Measurements from ENCODE around the gene BRWD1.

The BRWD1 gene

DNA sequence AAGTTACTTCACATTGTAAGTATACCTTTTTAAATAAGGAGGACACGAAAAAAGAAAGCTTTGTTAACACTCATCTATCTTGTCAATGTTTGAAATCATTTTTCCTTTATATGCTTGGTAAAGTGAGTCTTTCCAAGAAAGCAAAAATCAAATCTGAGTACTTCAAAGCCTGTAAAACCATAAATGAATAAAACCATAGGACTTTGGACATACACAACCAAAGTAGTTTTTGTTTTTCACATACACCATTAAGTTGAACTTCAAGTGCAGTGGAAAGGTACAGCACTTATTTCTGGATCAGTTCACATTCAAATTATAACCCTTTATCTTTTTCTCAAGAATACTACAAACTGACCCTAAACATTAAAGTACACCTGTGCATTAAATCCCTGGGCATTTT lies 120.1 kb downstream of the BRWD1 start:
- Histone ChIP-seq H3K4me1 (ENCODE audit: low read depth, poor library complexity, severe bottlenecking) (peaks cover 4% of the 10 kb centered on the region), H3K4me3 (IDR thresholded peaks at IDR 0.05; ENCODE audit: insufficient read depth, low read depth, low read length) (no peak overlapping the region), H2AFZ (ENCODE audit: low read depth) (no peak overlapping the region), H3K4me2 (no peak overlapping the region), H3K27me3 (ENCODE audit: insufficient read depth, low read depth) (no peaks in the 10 kb centered on the region), H3K79me2 (ENCODE audit: insufficient read depth, low read depth) (no peaks in the 10 kb centered on the region), H3K36me3 (ENCODE audit: insufficient read depth) (no peaks in the 10 kb centered on the region), H3K9ac (no peak overlapping the region), H3K27ac (no peak overlapping the region), H4K20me1 (ENCODE audit: insufficient read depth) (no peaks in the 10 kb centered on the region)
- TF ChIP-seq, protein P1, sequence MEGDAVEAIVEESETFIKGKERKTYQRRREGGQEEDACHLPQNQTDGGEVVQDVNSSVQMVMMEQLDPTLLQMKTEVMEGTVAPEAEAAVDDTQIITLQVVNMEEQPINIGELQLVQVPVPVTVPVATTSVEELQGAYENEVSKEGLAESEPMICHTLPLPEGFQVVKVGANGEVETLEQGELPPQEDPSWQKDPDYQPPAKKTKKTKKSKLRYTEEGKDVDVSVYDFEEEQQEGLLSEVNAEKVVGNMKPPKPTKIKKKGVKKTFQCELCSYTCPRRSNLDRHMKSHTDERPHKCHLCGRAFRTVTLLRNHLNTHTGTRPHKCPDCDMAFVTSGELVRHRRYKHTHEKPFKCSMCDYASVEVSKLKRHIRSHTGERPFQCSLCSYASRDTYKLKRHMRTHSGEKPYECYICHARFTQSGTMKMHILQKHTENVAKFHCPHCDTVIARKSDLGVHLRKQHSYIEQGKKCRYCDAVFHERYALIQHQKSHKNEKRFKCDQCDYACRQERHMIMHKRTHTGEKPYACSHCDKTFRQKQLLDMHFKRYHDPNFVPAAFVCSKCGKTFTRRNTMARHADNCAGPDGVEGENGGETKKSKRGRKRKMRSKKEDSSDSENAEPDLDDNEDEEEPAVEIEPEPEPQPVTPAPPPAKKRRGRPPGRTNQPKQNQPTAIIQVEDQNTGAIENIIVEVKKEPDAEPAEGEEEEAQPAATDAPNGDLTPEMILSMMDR (conservative IDR thresholded peaks at IDR 0.05; ENCODE audit: low read depth, low read length) = no peak

DNA sequence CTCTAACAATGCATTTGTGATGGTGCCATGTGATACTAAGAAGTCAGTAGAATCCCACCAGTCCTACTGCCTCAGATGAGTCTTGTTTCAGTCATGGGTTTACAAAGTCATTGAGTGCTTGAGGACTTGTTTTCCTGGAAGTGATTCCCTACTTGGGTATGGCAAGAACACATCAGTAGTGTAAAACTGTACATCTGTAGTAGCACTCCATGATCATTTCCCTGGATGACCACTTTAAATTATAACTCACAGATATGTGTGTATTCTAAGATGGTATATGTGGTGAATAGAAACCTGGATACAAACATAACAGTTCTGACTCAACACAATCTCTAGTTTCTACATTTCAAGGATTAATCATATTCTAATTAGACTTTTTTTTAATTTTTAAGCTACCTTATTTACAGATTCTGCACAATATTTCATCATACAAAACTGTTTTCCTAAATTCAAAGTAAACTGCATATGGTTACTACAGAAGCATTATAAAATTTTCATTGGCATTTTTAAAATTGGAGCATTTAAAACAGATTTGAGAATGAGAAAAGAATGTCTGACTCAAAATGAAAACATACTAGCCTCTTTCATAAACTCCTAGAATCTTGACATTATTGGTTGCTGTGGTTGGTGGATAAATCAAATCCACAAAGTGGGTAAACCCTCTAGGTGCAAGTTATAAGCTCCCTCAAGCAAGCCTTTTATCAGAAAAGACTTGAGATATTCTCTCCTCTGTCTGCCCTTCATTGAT lies 123.4 kb downstream of the BRWD1 start:
- Histone ChIP-seq H3K79me2 (ENCODE audit: insufficient read depth, low read depth) (no peaks in the 10 kb centered on the region), H4K20me1 (ENCODE audit: insufficient read depth) (no peaks in the 10 kb centered on the region), H3K4me1 (ENCODE audit: low read depth, poor library complexity, severe bottlenecking) (peaks cover 19% of the 10 kb centered on the region), H2AFZ (ENCODE audit: low read depth) (no peak overlapping the region), H3K27me3 (ENCODE audit: insufficient read depth, low read depth) (no peaks in the 10 kb centered on the region), H3K27ac (no peak overlapping the region), H3K4me3 (IDR thresholded peaks at IDR 0.05; ENCODE audit: insufficient read depth, low read depth, low read length) (no peak overlapping the region), H3K4me2 (no peak overlapping the region), H3K36me3 (ENCODE audit: insufficient read depth) (no peaks in the 10 kb centered on the region), H3K9ac (no peak overlapping the region)
- TF ChIP-seq, protein P1 (conservative IDR thresholded peaks at IDR 0.05; ENCODE audit: low read depth, low read length) = no peak

DNA sequence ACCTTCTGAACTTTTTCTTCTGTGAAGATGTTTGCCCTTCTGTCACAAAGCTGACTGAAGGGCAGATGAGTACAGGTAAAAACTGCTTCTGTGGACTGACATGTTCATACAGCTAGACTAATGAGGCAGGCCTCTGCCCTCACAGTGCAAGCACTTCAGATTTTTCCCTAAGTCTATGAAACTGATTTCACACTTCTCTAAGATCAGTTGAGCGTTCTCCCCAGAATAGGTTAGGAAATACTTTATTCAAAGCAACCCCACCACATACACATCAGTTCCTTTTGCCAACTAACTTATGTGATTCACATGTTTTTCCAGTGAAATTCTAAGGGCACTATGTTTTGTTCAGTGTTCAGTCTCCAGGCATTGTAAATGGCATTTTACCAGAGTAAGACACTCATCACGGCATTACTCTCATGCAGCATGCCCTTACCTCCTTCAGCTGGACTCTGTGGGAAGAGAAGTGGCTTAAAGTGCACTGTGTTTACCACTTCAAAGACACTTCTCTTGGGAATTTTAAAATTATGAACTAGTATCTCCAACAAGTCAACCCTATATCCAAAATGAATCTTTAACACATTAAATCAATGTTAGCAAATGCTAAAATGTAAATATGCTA lies 124.8 kb downstream of the BRWD1 start:
- TF ChIP-seq, protein P1 (conservative IDR thresholded peaks at IDR 0.05; ENCODE audit: low read depth, low read length) = no peak
- Histone ChIP-seq H4K20me1 (ENCODE audit: insufficient read depth) (no peaks in the 10 kb centered on the region), H3K79me2 (ENCODE audit: insufficient read depth, low read depth) (no peaks in the 10 kb centered on the region), H3K36me3 (ENCODE audit: insufficient read depth) (no peaks in the 10 kb centered on the region), H3K4me1 (ENCODE audit: low read depth, poor library complexity, severe bottlenecking) (peaks cover 25% of the 10 kb centered on the region), H3K27ac (no peak overlapping the region), H2AFZ (ENCODE audit: low read depth) (no peak overlapping the region), H3K4me3 (IDR thresholded peaks at IDR 0.05; ENCODE audit: insufficient read depth, low read depth, low read length) (no peak overlapping the region), H3K9ac (no peak overlapping the region), H3K27me3 (ENCODE audit: insufficient read depth, low read depth) (no peaks in the 10 kb centered on the region), H3K4me2 (no peak overlapping the region)

DNA sequence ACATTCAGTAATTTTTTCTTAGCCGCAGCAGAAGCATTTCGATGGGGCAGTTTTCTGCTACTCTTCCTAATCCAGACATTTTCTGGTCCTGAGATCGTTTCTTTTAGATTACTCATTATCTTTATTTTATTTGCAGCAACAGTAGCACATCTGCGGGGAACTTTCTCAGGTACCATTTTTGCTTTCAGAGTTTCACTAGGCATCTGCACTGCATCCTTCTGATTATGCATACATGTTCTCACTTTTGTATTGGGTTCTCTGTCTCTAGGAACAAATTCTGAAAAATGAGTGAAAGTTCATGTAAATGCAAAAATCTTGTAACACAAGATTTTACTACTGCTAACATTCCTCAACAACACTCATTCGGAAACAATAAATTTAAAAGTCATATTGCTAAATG lies 126.3 kb downstream of the BRWD1 start:
- peaks cover 9% of the 10 kb centered on the region for H3K79me2 ChIP-seq (ENCODE audit: insufficient read depth, low read depth)
- no peaks in the 10 kb centered on the region for H3K27me3 ChIP-seq (ENCODE audit: insufficient read depth, low read depth)
- no peak overlapping the region for H3K4me2 ChIP-seq
- H3K4me1 ChIP-seq (ENCODE audit: low read depth, poor library complexity, severe bottlenecking) = peaks cover 27% of the 10 kb centered on the region
- H3K36me3 ChIP-seq (ENCODE audit: insufficient read depth) = no peaks in the 10 kb centered on the region
- H3K4me3 ChIP-seq (IDR thresholded peaks at IDR 0.05; ENCODE audit: insufficient read depth, low read depth, low read length) = no peak overlapping the region
- H3K27ac ChIP-seq = no peak overlapping the region
- TF ChIP-seq, protein P1 (conservative IDR thresholded peaks at IDR 0.05; ENCODE audit: low read depth, low read length) = no peak
- no peak overlapping the region for H3K9ac ChIP-seq
- no peaks in the 10 kb centered on the region for H4K20me1 ChIP-seq (ENCODE audit: insufficient read depth)
- no peak overlapping the region for H2AFZ ChIP-seq (ENCODE audit: low read depth)

Data from KMS-11 (cell line).